Activated gamma-delta T cell treated with anti-CD3 and anti-CD28 coated beads, Interleukin-2, amount 50 U/mL, for 16 hours (primary cell): ENCODE data around the gene NAGLU.
A peak's percentile ranks its signal among the peaks of the same experiment; 100 is the strongest.

Experiments used
- DNase-seq: peaks from one replicate; pipeline ENCODE4 v3.0.0-alpha.2; 2020; ENCODE audit warnings: low read depth

NAGLU gene

DNA sequence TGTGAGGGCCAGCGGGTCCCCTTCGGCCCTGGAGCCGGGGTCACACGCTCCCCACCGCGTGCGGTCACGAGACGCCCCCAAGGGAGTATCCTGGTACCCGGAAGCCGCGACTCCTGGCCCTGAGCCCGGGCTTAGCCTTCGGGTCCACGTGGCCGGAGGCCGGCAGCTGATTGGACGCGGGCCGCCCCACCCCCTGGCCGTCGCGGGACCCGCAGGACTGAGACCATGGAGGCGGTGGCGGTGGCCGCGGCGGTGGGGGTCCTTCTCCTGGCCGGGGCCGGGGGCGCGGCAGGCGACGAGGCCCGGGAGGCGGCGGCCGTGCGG, at the start of gene NAGLU:
TSS of gene NAGLU (plus strand) at position 194 of the 324 bp plus-strand sequence. CDS start at position 226, 32 bp downstream.
- DNase-seq: peak; percentile 74

DNA sequence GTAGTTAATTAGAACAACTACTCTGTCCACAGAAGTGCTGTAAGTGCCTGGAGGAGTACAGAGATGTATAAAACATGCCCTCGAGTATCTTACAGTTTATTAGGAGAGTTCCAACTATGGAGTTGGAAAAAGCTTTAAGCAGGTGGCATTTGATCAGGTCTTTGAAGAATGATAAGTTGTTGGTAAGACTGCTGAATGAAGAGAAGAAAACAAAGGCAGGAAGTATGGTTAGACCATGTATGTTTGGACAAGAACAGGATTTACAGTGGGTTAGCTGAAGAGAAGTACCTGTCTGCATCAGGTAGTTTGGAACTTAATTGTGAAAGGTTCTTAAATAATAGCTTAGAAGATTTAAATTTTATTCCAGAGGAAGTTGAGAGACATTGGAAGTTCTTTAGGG, 48.0 kb upstream of the NAGLU start:
- DNase-seq: no peak

DNA sequence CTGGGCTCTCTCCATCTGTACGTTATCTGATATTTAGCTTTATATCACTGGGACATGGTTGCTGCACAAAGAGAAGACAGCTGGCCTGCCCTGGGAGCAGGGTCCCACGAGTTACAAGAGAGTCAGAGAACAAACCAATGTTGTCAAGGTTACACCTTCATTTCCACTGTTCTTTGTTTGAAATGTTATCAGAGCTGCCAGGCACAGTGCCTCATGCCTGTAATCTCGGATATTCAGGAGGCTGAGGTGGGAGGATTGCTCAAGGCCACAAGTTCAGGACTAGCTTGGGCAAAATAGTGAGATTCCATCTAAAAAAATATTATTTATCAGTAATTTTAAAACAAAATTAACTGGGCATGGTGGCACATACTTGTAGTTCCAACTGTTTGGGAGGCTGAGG, 42.7 kb upstream of the NAGLU start:
- no peak for DNase-seq

DNA sequence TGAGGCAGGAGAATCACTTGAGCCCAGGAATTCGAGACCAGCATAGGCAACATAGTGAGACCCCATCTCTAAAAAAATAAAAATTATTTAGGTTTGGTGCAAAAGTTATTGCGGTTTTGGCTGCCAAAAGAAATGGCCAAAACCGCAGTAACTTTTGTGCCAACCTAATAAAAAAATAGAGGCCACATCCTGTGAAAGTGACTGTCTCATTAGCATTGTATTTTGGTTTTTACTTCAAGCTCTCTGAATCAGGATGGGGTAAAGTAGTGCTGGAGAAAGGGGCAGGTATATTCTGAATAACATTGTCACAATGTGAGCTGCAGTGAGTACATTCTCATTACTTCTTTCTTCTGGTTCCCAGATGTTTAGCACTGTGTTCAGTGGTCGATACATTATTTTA, 41.4 kb upstream of the NAGLU start:
- no peak for DNase-seq

DNA sequence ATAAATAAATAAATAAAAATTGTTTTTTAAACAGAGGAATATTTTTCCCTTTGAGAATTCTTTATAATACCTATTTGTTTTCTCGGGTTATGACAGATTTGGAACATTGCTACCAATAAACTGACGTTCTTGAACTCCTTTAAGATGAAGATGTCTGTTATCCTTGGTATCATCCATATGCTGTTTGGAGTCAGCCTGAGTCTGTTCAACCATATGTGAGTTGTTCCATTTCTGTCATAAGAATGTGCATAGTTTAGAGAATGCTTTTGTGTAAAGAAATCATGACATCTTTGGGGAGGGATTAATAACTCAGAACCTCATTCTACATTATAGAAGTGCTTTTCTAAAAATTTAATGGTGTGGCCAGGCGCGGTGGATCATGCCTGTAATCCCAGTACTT, 37.2 kb upstream of the NAGLU start:
- no peak for DNase-seq

DNA sequence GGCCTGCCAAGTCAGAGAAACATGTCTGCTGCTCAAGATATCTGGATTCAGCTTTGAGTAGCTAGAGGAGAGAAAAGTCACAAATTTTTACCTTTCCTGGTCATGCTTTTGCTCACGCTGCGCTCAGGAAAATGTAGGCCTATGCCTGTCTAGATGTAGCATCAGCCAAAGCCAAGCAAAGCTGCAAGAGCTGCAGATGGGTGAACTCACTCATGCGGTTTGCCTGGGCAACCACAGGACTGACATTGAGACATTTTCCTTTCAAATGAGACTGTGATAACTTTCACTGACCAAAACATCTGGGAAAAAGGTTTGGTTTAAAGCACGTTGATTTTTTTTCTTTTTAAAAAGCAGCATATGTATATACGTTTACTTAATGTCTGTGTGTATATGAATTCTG, 34.0 kb upstream of the NAGLU start:
- no peak for DNase-seq

DNA sequence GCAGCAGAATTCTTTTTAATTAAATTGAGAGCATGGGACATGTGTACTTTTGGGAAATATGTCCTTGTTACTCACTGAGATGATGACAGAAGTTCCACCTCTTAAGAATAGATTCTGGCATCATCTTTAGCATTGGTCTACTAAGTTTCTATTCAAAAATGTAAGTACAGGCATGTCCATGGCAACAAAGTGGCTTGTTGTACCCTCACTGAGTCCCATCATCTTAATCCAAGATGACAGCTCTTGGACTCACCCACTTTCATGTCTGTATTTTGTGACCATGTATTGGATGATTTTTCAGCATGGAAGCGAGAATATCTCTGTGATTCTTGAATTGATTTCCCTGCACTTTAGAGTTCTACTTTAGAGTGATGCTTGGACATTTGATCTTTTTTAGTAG, 33.1 kb upstream of the NAGLU start:
- DNase-seq: no peak

DNA sequence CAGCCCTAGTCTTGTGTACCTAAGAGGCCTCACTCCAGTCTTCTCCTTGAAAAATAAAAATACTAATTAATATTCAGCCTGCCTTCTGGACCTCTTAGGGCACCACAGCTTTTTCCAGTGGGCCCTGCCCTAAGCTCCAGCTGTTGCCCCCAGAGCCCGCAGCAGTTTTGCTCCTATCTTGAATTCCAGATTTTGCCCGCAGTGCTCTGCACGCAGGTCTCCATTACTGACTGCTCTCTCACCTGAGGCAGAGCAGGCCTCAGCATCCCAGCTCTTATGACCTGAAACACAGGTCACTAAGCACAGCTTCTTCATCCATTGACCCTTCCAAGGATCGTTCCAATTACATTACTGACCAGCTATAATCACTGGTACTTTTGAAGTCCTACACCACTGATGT, 28.4 kb upstream of the NAGLU start:
- no peak for DNase-seq

DNA sequence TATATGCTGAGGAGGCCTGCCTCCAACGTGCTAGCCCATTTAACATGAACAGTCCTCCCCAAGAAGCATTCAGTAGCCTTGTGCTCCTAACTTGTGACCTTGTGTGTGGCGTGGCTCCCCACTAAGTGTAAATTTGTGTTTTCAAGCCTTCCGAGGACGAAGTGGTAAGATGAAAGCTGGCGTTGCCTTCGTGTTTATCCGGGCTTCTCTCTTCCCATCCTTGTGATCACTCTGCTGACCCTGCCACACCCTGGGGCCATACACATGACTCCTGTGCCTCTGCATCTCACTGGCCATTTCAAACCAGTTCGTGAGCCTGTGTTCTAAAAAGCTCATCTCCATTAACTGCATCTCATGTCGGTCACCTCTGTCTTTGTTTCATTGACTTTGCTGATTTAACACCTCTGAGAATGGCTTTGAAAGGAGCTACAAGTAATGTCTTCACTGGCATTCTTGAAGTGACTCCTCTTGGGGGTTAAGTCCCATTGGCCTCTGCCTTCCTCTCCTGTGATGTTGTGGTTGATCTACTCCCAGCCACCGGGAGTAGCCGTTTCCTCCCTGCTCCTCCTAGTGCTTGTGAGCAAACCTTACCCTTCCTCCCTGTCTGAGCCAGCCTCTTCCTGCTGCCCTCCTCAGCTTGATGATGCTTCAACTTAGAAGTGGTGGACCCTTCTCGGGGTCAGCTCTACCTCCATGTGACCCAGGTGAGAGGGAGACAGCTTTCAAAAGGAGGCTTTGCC, 27.4 kb upstream of the NAGLU start:
- no peak for DNase-seq

DNA sequence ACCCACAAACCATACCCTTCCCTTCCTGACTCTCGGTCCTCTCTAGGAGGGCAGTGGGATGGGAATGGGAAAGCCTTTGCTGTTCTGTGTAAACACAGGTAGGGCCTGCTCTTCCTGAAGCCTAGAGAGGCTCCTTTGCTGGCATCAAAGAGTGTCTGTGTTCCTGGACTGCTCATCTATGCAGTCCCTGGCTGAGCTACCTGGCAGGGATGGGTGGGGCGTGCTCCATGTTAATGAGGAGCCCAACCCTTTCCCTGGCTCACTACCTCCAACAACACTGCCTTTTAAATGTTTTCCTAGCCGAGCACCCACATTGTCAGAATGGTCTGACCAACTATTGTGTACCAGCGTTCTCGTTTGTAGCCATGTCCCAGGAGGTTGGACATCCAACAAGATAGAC, 26.6 kb upstream of the NAGLU start:
- no peak for DNase-seq

DNA sequence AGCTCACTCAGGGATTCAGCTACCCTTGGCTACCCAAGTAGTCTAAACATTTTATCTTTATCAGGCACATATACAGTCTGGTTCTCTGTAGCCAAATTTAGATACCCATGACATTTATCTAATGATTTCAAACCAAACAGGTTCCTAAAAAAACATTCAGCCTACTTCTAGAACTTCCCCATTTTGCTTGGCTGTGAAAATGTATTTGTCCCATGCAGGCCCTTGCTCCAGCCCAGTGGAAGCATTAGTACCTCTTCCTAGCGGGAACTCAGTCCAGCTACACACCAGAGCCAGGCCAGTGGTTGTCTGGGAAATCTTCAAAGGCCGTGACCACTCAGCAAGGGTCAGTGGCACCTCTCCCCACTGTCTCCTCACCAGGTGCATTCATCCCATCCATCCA, 26.2 kb upstream of the NAGLU start:
- DNase-seq: no peak

DNA sequence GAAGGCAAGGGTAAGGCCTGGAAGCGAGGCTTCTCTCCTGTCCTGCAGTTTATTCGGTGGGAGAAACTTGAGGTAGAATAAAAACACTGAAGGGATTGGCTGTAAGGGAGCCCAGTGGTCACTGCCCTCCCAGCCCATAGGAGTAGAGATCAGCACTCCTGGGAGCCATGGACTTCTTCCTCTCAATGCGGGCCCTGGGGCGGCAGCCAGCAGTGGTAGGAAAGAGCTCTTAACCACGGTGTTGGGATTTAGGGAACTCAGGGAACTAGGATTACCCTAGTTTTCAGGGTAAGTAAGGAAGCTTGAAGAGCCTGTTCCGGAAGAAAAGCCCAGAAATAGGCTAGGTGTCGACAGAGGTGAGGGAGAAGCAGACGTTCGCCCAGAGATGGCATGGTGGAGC, 23.8 kb upstream of the NAGLU start:
- DNase-seq: no peak

DNA sequence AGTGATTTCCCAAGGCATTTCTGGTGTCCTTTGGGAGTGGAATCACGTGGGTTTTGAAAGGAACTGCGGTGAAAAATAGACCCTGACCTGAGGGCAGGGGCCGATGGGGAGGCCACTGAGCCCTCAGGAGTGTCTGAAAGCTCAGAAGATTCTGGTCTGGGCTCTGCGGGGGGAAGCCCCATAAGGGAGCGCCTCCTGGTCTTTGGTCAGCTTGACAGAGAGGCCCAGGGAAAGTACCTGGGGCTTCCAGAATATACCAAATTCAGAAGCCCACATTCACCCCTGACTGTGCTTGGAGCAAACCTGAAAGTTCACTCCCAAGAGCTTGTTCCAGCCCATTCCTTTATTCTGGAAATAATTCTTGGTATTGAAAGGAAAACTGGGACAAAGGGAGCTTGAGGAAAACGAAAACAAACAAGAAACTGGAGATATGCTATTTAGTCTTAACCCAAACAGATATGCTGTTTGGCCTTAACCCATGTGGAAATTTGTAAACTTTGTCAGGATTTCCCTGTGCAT, 23.2 kb upstream of the NAGLU start:
- DNase-seq: no peak

DNA sequence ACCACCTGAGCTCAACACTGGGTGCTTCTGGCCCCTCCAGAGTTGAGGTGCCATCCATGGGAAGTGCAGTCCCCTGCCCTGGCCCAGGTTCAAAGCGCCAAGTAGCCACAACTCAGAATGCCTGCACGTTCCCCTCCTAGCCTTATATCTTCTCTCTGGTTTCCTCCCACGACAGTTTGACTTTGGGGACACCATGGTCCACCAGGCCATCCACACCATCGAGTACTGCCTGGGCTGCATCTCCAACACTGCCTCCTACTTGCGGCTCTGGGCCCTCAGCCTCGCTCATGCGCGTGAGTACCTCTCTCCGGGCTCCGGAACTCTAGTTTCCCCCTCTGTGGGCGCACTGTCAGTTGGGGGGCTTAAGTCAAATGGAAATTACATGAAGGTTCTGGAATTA, 22.4 kb upstream of the NAGLU start:
- no peak for DNase-seq

DNA sequence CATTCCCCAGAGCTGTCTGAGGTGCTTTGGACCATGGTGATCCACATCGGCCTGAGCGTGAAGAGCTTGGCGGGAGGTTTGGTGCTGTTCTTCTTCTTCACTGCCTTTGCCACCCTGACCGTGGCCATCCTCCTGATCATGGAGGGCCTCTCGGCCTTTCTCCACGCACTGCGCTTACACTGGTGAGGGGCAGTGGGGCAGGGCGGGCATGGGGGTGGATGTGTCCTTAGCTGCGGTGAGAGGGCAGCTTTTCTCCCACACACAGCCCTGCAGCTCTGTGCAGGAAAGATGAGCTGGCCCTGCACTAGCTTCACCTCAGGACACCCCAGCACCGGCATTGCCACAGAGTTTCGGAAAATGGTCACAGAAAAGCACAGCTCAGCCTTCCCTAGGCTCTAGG, 21.8 kb upstream of the NAGLU start:
- DNase-seq: no peak

DNA sequence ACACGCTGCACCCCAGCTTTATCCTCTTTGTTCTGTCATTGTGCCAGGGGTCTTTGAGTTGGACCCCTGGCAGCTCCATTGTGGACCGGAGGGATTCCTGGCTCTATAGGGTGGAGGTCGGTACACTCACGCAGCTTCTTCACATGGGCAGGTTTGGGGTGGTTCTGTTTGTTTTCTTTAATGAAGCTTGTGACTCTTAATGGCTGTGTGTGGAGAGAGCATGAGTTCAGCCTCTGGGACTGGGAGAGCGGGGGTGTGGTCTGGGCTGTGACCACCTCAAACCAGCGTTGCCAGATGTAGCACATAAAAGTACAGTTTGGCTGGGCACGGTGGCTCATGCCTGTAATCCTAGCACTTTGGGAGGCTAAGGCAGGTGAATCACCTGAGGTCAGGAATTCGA, 21.2 kb upstream of the NAGLU start:
- no peak for DNase-seq

DNA sequence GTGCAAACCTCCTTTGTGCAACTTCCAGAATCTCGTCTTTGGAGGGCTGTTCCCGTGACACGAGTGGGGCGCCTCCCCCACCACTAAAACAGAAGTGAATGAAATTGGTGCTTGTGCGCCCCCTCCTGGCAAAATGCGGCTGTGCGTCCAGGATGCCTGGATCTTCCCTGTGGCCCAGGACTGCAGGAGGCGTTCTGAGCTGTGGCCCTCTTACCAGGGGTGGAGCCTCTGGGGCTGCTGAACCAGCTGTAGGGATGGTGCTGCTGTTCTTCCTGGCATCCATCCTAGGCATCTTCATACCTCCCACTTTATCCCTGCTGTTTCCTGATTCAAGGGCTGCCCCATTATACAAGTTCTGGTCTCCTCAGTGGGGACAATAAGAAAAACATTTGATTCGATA, 18.5 kb upstream of the NAGLU start:
- DNase-seq: peak; percentile 69

DNA sequence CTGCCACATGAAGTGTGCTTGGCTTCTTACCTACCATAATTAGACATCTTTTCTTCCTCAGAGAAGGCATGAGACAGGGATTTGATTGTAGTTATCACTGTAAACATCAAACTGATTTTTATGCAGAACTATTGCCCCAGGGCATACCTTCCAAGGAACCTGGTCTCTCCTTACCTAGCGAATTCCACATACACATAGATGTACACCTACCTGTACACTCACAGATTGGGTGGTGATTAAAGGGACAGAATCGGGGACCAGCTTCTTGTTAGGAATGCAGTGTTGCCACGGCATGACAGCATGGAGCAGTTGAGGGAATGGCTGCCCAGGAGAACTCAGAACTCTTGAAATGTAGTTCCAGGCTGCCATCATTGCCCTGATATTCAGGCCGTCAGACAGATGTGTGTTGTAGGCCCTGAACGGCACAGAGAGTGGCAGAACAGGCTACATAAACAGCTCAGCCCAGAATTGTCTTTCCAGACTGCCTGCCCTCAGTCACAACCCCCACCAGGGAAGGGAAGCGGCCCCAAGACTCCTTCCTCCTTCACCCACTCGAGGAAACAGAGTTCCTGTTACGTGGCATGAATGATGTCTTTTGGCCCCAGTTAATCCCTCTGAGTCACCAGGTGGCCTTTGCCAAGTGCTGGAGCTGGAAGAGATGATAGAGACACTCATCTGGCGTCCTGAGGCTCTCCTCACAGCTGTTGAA, 17.8 kb upstream of the NAGLU start:
- DNase-seq: no peak

DNA sequence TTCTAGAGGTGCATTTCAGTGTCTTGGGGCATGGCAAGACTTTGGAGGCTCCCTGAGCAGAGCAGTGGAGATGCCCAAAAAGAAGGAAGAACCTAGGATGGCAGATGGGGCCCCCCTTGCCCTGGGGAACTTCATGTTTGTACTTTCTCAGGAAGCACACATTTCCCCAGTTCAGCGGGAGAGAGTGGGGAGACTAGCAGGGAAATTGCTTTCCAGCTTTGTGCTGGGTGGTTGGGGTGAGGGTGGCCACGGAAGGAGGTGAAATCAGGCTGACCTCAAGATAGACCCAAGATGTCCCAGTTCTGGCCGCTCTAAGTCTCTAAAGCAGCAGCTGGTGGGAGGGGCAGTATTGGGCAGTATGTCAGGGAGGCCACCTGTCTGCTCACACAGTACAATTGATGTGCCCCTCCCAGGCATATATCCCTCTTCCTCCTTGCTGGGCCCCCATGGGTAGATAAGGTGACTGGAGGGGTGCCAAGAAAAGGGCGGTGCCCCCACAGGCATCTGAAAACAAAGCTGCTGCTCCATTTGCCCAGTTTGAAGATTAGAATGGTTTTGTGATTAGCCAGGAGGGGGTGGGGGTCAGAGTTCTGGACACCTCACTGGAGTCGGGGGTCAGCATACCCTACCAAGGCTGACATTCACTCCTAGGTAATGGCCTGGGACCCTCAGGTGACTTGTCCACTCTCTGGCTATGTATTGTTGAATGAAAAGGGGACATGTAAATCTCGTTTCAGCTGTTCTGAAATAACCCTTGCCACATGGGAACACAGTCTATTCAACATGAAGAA, 17.1 kb upstream of the NAGLU start:
- DNase-seq: no peak

DNA sequence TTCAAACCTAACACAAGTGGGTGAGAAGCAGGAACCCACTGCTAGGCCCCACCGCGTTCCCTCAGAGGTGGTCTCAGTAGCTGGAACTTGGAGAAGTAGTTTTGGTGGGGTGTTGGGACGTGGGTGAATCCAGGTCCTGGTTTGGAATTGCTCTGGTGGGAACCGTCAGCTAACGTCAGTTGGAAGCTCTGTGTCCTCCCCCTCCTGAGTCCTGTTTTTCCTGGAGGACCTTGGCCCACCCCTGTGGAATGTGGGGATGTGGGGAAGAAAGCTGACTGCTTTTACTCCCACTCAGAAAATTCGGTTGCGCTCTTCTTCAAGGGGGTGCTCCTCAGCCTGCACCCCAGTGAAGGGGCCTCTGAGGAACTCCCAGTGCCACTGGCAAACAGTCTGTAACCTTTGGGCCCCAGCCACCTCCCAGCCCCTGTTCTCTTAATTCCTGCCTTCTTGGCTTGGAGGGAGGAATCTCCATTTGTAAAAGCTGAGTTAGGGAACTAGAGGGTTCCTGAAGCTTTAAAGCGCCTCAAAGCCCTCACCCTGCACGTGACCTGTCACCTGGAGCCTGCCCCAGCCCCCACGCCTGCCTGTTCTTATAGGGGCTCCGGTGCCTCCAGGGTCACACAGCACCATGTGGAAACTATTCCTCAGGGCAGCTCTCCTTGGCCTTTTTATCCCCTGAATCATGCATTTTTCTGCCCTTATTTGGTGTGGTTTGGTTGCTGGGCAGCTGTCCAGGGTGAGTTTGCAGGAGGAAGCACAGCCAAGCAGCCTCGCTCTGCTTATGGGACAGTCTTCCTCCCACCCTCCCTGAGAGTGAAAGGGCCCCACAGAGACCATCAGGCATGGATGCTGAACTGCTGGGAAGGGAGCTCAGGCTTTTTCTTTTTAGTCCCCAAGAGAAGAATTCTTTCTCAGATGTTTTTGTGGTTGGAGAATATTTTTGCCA, 16.2 kb upstream of the NAGLU start:
- no peak for DNase-seq

DNA sequence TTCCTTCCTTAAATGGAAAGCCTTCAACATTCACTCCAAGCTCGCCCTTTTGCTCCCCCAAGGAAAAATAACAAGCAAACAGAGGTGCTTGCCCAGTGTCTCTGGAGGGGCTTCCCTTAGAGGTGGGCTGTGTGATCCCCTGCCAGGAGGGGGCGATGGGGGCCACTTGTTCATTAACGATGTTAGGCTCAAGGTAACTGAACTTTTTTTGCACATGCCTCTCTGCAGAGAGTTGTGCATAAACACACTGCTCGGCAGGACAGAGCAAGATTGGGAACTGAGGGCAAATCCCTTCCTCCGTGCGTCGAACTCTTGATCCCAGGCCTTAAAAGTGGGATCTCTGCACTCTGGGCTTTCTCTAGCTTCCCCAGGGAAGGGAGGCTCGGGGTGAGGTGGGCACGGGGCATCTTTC, 15.5 kb upstream of the NAGLU start:
- peak; percentile 23 for DNase-seq

DNA sequence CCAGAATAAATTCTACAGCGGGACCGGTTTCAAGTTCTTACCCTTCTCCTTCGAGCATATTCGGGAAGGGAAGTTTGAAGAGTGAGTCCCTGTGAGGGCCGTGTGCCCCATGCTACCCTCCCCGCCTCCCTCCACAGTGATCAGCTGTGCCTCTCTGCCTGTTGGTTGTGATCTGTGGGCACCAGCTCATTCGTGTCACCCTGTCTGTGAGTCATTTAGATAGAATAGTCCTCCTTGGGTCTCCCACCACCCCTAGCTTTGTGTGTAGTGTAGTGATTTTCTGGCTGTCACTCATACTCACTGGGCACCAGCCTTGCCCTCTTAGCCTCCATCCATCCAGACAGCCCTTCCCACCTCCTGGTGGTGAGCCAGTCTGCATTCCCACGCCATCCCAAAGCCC, 15.0 kb upstream of the NAGLU start:
- no peak for DNase-seq
